ENCODE measurements around the gene LIPN. TPM values are rescaled to one million over a fixed set of nuclear protein-coding genes. Genes with fewer than 3 reads are reported as not detected.

LIPN gene
- total and polyA plus RNA-seq, 8 donors = 1.1 TPM; not detected in 7

- no peaks in the 10 kb centered on the region for H3K36me3 ChIP-seq
- intact Hi-C loops (cut with DNase I; ENCODE audit: low total_unique reads) = no loop called here
- DNase-seq = peak in 1 of 2 donors; percentile 7
- WGBS, 5 donors = 77 to 85% (median 81%) methylated on average over 29 to 30 of the region's 30 CpGs
- H3K4me3 ChIP-seq = no peak overlapping the region
- no peaks in the 10 kb centered on the region for H3K9me3 ChIP-seq
- no peaks in the 10 kb centered on the region for H3K4me1 ChIP-seq
- no peak for TF ChIP-seq EP300 (IDR thresholded peaks at IDR 0.05)
- TF ChIP-seq, protein P1, sequence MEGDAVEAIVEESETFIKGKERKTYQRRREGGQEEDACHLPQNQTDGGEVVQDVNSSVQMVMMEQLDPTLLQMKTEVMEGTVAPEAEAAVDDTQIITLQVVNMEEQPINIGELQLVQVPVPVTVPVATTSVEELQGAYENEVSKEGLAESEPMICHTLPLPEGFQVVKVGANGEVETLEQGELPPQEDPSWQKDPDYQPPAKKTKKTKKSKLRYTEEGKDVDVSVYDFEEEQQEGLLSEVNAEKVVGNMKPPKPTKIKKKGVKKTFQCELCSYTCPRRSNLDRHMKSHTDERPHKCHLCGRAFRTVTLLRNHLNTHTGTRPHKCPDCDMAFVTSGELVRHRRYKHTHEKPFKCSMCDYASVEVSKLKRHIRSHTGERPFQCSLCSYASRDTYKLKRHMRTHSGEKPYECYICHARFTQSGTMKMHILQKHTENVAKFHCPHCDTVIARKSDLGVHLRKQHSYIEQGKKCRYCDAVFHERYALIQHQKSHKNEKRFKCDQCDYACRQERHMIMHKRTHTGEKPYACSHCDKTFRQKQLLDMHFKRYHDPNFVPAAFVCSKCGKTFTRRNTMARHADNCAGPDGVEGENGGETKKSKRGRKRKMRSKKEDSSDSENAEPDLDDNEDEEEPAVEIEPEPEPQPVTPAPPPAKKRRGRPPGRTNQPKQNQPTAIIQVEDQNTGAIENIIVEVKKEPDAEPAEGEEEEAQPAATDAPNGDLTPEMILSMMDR (IDR thresholded peaks at IDR 0.05) = no peak
- TF ChIP-seq POLR2A (IDR thresholded peaks at IDR 0.05) = no peak
- TF ChIP-seq POLR2AphosphoS5 (IDR thresholded peaks at IDR 0.05) = no peak
- H3K27me3 ChIP-seq = no peaks in the 10 kb centered on the region
- no peak overlapping the region for H3K27ac ChIP-seq
Observed at GRCh38 chr10:88728107-88728763, 31.6 kb upstream of the LIPN start.

DNA sequence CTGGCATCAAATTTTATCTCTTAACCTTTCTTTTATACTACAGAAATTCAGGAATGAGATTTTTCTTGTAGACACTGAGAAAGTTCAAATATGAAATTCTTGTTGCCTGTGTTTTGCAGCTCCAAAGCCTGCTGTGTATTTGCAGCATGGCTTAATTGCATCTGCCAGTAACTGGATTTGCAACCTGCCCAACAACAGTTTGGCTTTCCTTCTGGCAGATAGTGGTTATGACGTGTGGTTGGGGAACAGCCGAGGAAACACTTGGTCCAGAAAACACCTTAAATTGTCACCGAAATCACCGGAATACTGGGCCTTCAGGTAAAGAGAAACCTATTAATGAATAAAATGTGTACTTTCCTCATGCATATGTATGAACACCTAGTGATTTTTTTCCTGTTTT is 29.0 kb upstream of the LIPN start:
- H3K27ac ChIP-seq = no peak overlapping the region
- H3K4me1 ChIP-seq = no peaks in the 10 kb centered on the region
- intact Hi-C loops (cut with DNase I; ENCODE audit: low total_unique reads) = no loop called here
- DNase-seq = peak in 1 of 2 donors; percentile 21
- H3K27me3 ChIP-seq = no peaks in the 10 kb centered on the region
- H3K9me3 ChIP-seq = no peaks in the 10 kb centered on the region
- no peaks in the 10 kb centered on the region for H3K36me3 ChIP-seq
- TF ChIP-seq POLR2A (IDR thresholded peaks at IDR 0.05) = no peak
- TF ChIP-seq POLR2AphosphoS5 (IDR thresholded peaks at IDR 0.05) = no peak
- no peak for TF ChIP-seq EP300 (IDR thresholded peaks at IDR 0.05)
- TF ChIP-seq, protein P1 (IDR thresholded peaks at IDR 0.05) = no peak
- 31 to 64% (median 57%) methylated on average over 4 of the region's 4 CpGs for WGBS, 5 donors
- no peak overlapping the region for H3K4me3 ChIP-seq

DNA sequence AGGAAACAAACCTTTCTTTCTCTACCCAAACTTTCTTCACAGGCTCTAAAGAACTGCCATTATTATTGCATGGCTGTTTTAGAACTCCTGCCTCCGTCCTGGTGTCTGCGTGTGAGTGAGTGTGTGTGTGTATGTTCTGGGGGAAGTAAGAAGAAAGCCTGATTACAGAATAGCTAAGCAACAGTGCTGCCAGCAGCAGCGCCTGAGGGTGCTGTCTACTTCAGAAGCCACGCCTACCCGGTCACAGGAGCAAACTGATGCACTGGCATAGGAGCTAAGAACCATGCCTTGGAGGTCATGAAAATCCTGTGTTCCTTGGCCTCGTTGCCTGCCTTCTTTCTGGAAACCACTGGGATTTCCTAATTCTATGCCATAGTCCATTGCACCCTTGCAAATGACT is 28.5 kb upstream of the LIPN start:
- Histone ChIP-seq H3K9me3 (no peaks in the 10 kb centered on the region), H3K4me3 (no peak overlapping the region), H3K4me1 (no peaks in the 10 kb centered on the region), H3K27me3 (no peaks in the 10 kb centered on the region), H3K27ac (no peak overlapping the region), H3K36me3 (no peaks in the 10 kb centered on the region)
- 13 to 40% (median 28%) methylated on average over 6 of the region's 6 CpGs for WGBS, 5 donors
- DNase-seq = peak; percentile 62 to 66
- intact Hi-C loops (cut with DNase I; ENCODE audit: low total_unique reads) = no loop called here
- TF ChIP-seq, protein P1 (IDR thresholded peaks at IDR 0.05) = no peak
- TF ChIP-seq POLR2AphosphoS5 (IDR thresholded peaks at IDR 0.05) (no peak), EP300 (IDR thresholded peaks at IDR 0.05) (no peak), POLR2A (IDR thresholded peaks at IDR 0.05) (no peak)

DNA sequence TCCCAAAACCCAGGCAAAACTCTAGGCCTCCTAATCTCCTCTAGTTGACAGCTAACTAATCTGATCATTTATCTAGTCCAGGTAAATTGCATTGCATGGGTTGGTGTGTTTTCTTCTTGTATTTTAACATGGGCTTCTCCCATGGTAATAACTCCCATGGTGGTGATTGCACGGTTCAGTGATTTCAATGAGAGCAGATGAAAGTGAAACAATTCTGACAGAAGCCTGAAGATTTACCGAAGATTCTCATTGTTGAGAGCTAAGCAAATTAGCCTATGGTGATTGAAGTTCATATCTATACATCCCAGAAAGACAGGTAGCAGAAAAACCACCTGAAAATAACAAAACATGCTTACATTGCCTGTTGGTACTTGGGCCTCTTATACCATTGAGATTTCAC is 26.6 kb upstream of the LIPN start:
- no peaks in the 10 kb centered on the region for H3K27me3 ChIP-seq
- intact Hi-C loops (cut with DNase I; ENCODE audit: low total_unique reads) = no loop called here
- 83 to 90% (median 88%) methylated on average over 2 of the region's 2 CpGs for WGBS, 5 donors
- no peak for TF ChIP-seq POLR2A (IDR thresholded peaks at IDR 0.05)
- TF ChIP-seq POLR2AphosphoS5 (IDR thresholded peaks at IDR 0.05) = no peak
- TF ChIP-seq, protein P1 (IDR thresholded peaks at IDR 0.05) = no peak
- TF ChIP-seq EP300 (IDR thresholded peaks at IDR 0.05) = no peak
- H3K4me1 ChIP-seq = no peaks in the 10 kb centered on the region
- H3K27ac ChIP-seq = no peak overlapping the region
- no peaks in the 10 kb centered on the region for H3K9me3 ChIP-seq
- H3K4me3 ChIP-seq = no peak overlapping the region
- no peak for DNase-seq
- no peaks in the 10 kb centered on the region for H3K36me3 ChIP-seq

Data from stomach (tissue), 9 donors.